Measurements from ENCODE around the gene MRE11.

GRCh38 chr11:94537031-94537600, 43.5 kb upstream of the MRE11 start:
- TF ChIP-seq POLR2A (IDR thresholded peaks at IDR 0.05; ENCODE audit: low read depth, low read length), result no peak
- no peak for TF ChIP-seq TAF1 (IDR thresholded peaks at IDR 0.05; ENCODE audit: low read depth, low read length)
- TF ChIP-seq POLR2AphosphoS5 (IDR thresholded peaks at IDR 0.05; ENCODE audit: low read depth, low read length), result no peak

All from GM12891 (cell line).